Mesenchymal stem cell (in vitro differentiated cells and primary cell): ENCODE measurements around the gene SCN11A. TPM values are rescaled to one million over a fixed set of nuclear protein-coding genes. Genes with fewer than 3 reads are reported as not detected.

ENCODE experiments used
- DNase-seq: peaks from one replicate; pipeline ENCODE4 v3.0.0-alpha.2; 2013
- H2AFZ ChIP-seq: one replicate; pipeline ENCODE4 v1.6.1; 2013; ENCODE audit warnings: low read depth, mild to moderate bottlenecking, control low read depth, inconsistent platforms, low read length, moderate library complexity
- H2AK5ac ChIP-seq: 2 replicates; pipeline ENCODE4 v1.6.1; 2013; ENCODE audit warnings: low read length, moderate library complexity, mild to moderate bottlenecking, inconsistent platforms; ENCODE audit not compliant: severe bottlenecking
- H2BK120ac ChIP-seq: one replicate; pipeline ENCODE4 v1.6.1; 2013; ENCODE audit warnings: low read depth, mild to moderate bottlenecking, inconsistent platforms, low read length, moderate library complexity
- H2BK12ac ChIP-seq, 2 experiments: one replicate each; pipeline ENCODE4 v1.6.1; 2013; ENCODE audit warnings: inconsistent platforms in 2 of 2, low read length in 2 of 2, mild to moderate bottlenecking in 2 of 2, moderate library complexity in 2 of 2, control low read depth in 1 of 2
- H2BK15ac ChIP-seq: one replicate; pipeline ENCODE4 v1.6.1; 2013; ENCODE audit warnings: mild to moderate bottlenecking, low read depth, inconsistent platforms; ENCODE audit not compliant: poor library complexity, severe bottlenecking
- H2BK5ac ChIP-seq: 2 replicates; pipeline ENCODE4 v1.6.1; 2013; ENCODE audit warnings: low read depth, mild to moderate bottlenecking, low read length, control low read depth, inconsistent platforms; ENCODE audit not compliant: poor library complexity, severe bottlenecking
- H3K14ac ChIP-seq, 2 experiments: one replicate each; pipeline ENCODE4 v1.6.1; 2013; ENCODE audit warnings: inconsistent platforms in 2 of 2, low read length in 2 of 2, control low read depth in 1 of 2, mild to moderate bottlenecking in 1 of 2, moderate library complexity in 1 of 2
- H3K18ac ChIP-seq, 2 experiments: one replicate each; pipeline ENCODE4 v1.6.1; 2013; ENCODE audit warnings: inconsistent platforms in 2 of 2, low read length in 2 of 2, control low read depth in 1 of 2, low read depth in 1 of 2, mild to moderate bottlenecking in 1 of 2
- H3K23ac ChIP-seq, 2 experiments: one replicate each; pipeline ENCODE4 v1.6.1; 2013; ENCODE audit warnings: inconsistent platforms in 2 of 2, low read length in 2 of 2, mild to moderate bottlenecking in 2 of 2, moderate library complexity in 2 of 2, control low read depth in 1 of 2
- H3K27ac ChIP-seq: 2 replicates; pipeline ENCODE4 v1.5.1; 2013; ENCODE audit warnings: mild to moderate bottlenecking, moderate library complexity, low read length, control low read depth, inconsistent platforms; ENCODE audit not compliant: poor library complexity, severe bottlenecking
- H3K27me3 ChIP-seq, 2 experiments: 2 replicates each; pipeline versions ENCODE4 v1.6.1 to v1.7.0; 2013; ENCODE audit warnings: low read length in 2 of 2, mild to moderate bottlenecking in 2 of 2, moderate library complexity in 2 of 2, control low read depth in 1 of 2, inconsistent platforms in 1 of 2; ENCODE audit not compliant: control insufficient read depth in 1 of 2, insufficient read depth in 1 of 2
- H3K36me3 ChIP-seq, 2 experiments: 2 replicates each; pipeline versions ENCODE4 v1.6.1 to v1.7.0; 2013; ENCODE audit warnings: low read length in 2 of 2, control low read depth in 1 of 2, inconsistent platforms in 1 of 2, low read depth in 1 of 2, mild to moderate bottlenecking in 1 of 2; ENCODE audit not compliant: insufficient read depth in 2 of 2, control insufficient read depth in 1 of 2
- H3K4ac ChIP-seq, 2 experiments: one replicate each; pipeline ENCODE4 v1.6.1; 2013; ENCODE audit warnings: inconsistent platforms in 2 of 2, low read length in 2 of 2, mild to moderate bottlenecking in 2 of 2, moderate library complexity in 2 of 2, control low read depth in 1 of 2, low read depth in 1 of 2
- H3K4me1 ChIP-seq: 2 replicates; pipeline ENCODE4 v1.6.1; 2013; ENCODE audit warnings: low read depth, low read length, control low read depth; ENCODE audit not compliant: control insufficient read depth, insufficient read depth
- H3K4me2 ChIP-seq: 2 replicates; pipeline ENCODE4 v1.6.1; 2013; ENCODE audit warnings: low read length, mild to moderate bottlenecking, inconsistent platforms; ENCODE audit not compliant: poor library complexity, severe bottlenecking
- H3K4me3 ChIP-seq, 2 experiments: 2 replicates each; pipeline versions ENCODE4 v1.5.1 to v1.7.0; 2013; ENCODE audit warnings: low read length in 2 of 2, mild to moderate bottlenecking in 2 of 2, control low read depth in 1 of 2, low read depth in 1 of 2; ENCODE audit not compliant: insufficient read depth in 1 of 2
- H3K79me1 ChIP-seq: replicated peaks from 2 replicates; pipeline ENCODE4 v1.6.1; 2013; ENCODE audit warnings: mild to moderate bottlenecking, control low read depth, low read length, inconsistent platforms; ENCODE audit not compliant: poor library complexity, severe bottlenecking
- H3K9ac ChIP-seq: 2 replicates; pipeline ENCODE4 v1.7.0; 2013; ENCODE audit warnings: mild to moderate bottlenecking, low read length, moderate library complexity
- H3K9me3 ChIP-seq: 2 replicates; pipeline ENCODE4 v1.7.0; 2013; ENCODE audit warnings: mild to moderate bottlenecking, low read length; ENCODE audit not compliant: control insufficient read depth
- H4K8ac ChIP-seq: one replicate; pipeline ENCODE4 v1.6.1; 2013; ENCODE audit warnings: inconsistent platforms, mild to moderate bottlenecking, low read length, moderate library complexity
- H4K91ac ChIP-seq: one replicate; pipeline ENCODE4 v1.6.1; 2013; ENCODE audit warnings: mild to moderate bottlenecking, low read length, inconsistent platforms
- WGBS: methylation state at CpG from one replicate; pipeline ENCODE4 v1.1.7; 2013; ENCODE audit warnings: mixed read lengths; 5-methylcytosine and 5-hydroxymethylcytosine counted together
- polyA plus RNA-seq, 2 experiments: library from polyadenylated mRNA; stranded (reverse); fragments of 200-250 nt; gene quantifications; one replicate each; pipeline ENCODE4 v1.2.3, GENCODE V29; 2013

The SCN11A gene
- 0.01 TPM for polyA plus RNA-seq (2013, experiment 1 of 2)
- polyA plus RNA-seq (2013, experiment 2 of 2): 0.01 TPM

- Histone ChIP-seq H3K9me3 (no peaks in the 10 kb centered on the region), H3K4me2 (peak within 1 kb of the TSS; percentile 88), H2BK5ac (no peak within 1 kb of the TSS), H2AFZ (peak within 1 kb of the TSS; percentile 98), H3K14ac (peak within 1 kb of the TSS in 1 of 2 experiments; percentile 87), H3K27me3 (peaks cover 0 to 7% of the 10 kb centered on the region in 2 experiments), H3K79me1 (peaks cover 16% of the 10 kb centered on the region), H2AK5ac (peak within 1 kb of the TSS; percentile 26), H2BK120ac (no peak within 1 kb of the TSS), H3K23ac (peak within 1 kb of the TSS in 1 of 2 experiments; percentile 64), H4K91ac (peak within 1 kb of the TSS; percentile 3), H3K4me1 (peaks cover 1% of the 10 kb centered on the region), H2BK12ac (peak within 1 kb of the TSS in 1 of 2 experiments; percentile 47), H3K9ac (peak within 1 kb of the TSS; percentile 93), H4K8ac (peak within 1 kb of the TSS; percentile 92), H3K36me3 (no peaks in the 10 kb centered on the region), H3K4ac (peak within 1 kb of the TSS; percentile 61 to 97), H3K18ac (peak within 1 kb of the TSS; percentile 37 to 98), H3K27ac (peak within 1 kb of the TSS; percentile 26), H3K4me3 (peak within 1 kb of the TSS; percentile 88 to 92), H2BK15ac (no peak within 1 kb of the TSS)
- WGBS: 2% methylated on average over 67 of the region's 68 CpGs
- peak; percentile 94 for DNase-seq
Measured at GRCh38 chr3:39051649-39052561, at the start of gene SCN11A, which contains the start of gene WDR48. Gene SCN11A (minus strand): TSS chr3:39051944. CDS start chr3:38950362, 101,582 bp downstream. Gene WDR48 (plus strand): TSS chr3:39052016. CDS start chr3:39052026, 10 bp downstream.

GRCh38 chr3:39101022-39101689, 49.4 kb upstream of the SCN11A start:
- Histone ChIP-seq H3K9me3 (no peaks in the 10 kb centered on the region), H3K4me1 (peaks cover 22% of the 10 kb centered on the region), H2BK120ac (no peak overlapping the region), H3K79me1 (peaks cover 61% of the 10 kb centered on the region), H3K27me3 (no peaks in the 10 kb centered on the region), H3K4me2 (no peak overlapping the region), H4K8ac (no peak overlapping the region), H3K18ac (no peak overlapping the region), H3K4me3 (no peak overlapping the region), H2AFZ (no peak overlapping the region), H3K23ac (no peak overlapping the region), H3K14ac (no peak overlapping the region), H3K4ac (no peak overlapping the region), H2BK15ac (no peak overlapping the region), H2BK5ac (no peak overlapping the region), H2BK12ac (no peak overlapping the region), H3K27ac (no peak overlapping the region), H2AK5ac (no peak overlapping the region), H3K9ac (no peak overlapping the region), H4K91ac (no peak overlapping the region), H3K36me3 (peaks cover 54 to 61% of the 10 kb centered on the region in 2 experiments)
- WGBS: 83% methylated on average over 4 of the region's 5 CpGs
- peak; percentile 50 for DNase-seq

DNA sequence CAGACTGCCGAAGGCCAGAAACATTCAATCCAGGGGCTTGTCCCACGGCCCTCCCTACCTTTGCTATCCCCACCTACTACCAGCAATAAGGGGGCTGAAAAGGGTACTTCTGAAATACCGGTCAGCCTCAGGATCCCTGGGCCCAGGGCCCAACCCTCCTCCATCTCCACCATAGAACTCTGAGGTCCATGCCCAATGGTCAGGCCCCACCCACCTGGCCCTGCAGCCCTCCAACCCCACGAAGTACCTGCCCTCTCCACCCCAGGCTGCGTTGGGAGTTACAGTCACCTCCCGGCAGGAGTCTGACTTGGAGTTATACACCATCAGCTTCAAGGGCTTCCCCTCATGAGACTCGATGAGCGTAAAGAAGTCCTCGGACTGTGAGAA, 48.7 kb upstream of the SCN11A start:
- Histone ChIP-seq H3K4ac (no peak overlapping the region), H2AFZ (no peak overlapping the region), H3K4me1 (peaks cover 19% of the 10 kb centered on the region), H3K9me3 (no peaks in the 10 kb centered on the region), H3K79me1 (peaks cover 61% of the 10 kb centered on the region), H4K8ac (no peak overlapping the region), H2BK5ac (no peak overlapping the region), H4K91ac (no peak overlapping the region), H3K4me3 (no peak overlapping the region), H2AK5ac (no peak overlapping the region), H3K4me2 (no peak overlapping the region), H3K23ac (no peak overlapping the region), H3K36me3 (peaks cover 58 to 67% of the 10 kb centered on the region in 2 experiments), H3K27me3 (no peaks in the 10 kb centered on the region), H3K14ac (no peak overlapping the region), H3K18ac (no peak overlapping the region), H3K9ac (no peak overlapping the region), H3K27ac (no peak overlapping the region), H2BK12ac (no peak overlapping the region), H2BK120ac (no peak overlapping the region), H2BK15ac (no peak overlapping the region)
- 96% methylated on average over 9 of the region's 9 CpGs for WGBS
- DNase-seq: no peak
